GM19035 (cell line): ENCODE measurements around the gene DMD.
"Not testable (repeated sequence)": the region's sequence is repeated elsewhere in the genome, so short reads cannot be mapped to it uniquely, and the experiment has no call there.

Experiments
- ATAC-seq: cut with Tn5 transposase; IDR thresholded peaks from one replicate; pipeline ENCODE4 v1.9.1; 2021; ENCODE audit not compliant: unreplicated experiment

DMD gene

GRCh38 chrX:31653422-31653821 lies 1557.9 kb downstream of the DMD start:
- ATAC-seq, result no peak

GRCh38 chrX:31652650-31653049 lies 1558.7 kb downstream of the DMD start:
- ATAC-seq, result no peak

GRCh38 chrX:31649201-31649600 lies 1562.1 kb downstream of the DMD start:
- ATAC-seq, result no peak

DNA sequence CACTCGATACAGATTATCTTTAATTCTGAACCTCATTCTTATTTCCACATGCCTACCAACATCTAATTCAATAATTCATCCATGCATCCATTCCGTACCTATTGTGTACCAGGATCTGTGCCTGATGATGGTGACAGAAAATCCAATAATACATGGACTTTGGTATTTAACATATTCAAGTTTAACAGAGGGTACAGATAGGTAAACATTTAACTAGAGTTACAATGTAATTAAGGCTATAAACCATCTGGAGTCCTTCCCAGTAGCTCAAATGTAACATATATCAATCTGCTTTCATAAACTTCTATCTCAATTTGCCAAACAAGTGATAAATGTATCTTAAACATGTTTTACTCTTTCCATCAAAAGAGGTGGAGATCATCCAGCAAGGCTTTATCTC lies 1578.0 kb downstream of the DMD start:
- no peak for ATAC-seq

DNA sequence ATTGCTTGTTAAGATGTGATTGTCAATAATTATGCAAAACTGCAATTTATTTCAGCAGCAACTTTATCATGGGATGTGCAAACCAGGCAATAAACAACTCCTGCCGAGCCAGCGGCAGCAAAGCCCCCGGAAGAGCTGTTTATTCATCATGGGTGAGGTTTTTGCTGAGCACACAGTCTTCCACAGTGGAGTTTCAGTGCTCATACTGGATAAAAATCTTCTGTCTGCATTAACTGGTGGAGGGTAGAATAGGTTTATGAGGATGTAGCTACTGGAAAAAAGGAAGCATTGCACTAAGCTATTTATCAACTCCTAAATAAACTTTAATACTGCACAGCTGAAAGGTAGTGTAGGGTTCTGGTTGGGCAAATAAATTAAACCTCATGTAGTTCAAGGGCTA lies 1582.2 kb downstream of the DMD start:
- no peak for ATAC-seq

- ATAC-seq, result no peak
Measured at GRCh38 chrX:31609130-31609529, 1602.2 kb downstream of the DMD start.

- no peak for ATAC-seq
Measured at GRCh38 chrX:31608638-31609037, 1602.7 kb downstream of the DMD start.

GRCh38 chrX:31606771-31607170 lies 1604.6 kb downstream of the DMD start:
- no peak for ATAC-seq

DNA sequence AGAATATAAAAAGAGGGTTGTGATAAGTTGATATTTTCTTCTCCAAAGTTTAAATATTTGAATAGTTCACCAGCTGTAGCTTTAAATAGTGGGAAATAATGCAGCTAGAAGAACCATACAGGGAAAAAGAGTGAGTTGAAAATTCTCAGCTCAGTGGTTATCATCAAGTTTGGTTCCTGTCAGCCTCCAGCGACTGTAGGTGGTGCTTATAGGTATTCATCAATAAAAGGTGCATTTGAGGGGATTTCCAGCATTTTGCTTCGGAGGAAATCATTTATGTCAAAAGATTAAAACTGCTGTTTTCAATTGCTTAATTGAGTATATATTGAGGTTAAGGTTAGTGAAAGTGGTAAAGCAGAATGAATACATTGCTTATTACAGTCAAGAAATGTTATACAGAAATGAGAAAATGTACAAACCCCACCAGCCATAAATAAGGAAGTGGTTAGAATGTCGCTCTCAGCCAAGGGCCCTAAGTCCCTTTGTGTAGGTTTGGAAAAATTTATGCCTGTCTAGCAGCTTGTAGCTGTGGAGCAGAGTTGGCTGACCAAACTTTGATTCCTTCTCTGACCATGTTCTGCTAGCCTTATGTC lies 1606.6 kb downstream of the DMD start:
- ATAC-seq, result no peak

DNA sequence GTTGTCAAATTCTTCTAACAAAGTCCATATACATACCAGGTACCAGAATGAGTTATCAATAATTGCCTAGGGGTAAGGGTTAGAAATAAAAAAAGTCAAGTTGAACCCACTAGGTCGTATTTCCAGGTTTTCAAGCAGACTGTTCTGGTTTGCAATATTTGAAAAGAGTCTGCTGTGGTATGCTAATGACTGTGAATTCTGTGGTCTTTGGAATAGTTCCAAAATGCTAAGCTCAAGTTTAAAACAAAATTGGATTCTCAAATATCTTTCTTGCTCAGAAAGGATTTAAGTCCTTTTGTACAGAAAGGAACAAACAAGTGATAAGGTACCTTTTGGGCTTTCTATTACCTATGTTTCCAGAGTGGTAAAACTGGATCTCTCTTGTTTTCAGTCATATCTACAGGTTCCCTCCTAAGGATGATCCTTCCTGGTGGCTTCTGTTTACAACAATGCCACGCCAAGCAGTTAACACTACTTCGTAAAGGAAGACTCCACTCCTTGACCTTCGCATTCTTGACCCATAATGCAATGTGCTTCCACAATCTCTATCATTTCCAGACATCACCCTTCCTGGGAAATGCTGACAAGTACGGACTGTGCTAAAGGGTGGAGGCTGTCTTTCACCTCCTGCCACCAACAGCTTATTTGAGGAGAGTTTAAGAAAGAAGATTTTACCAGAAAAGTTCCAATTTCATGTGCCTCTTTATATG lies 1607.8 kb downstream of the DMD start:
- ATAC-seq, result no peak

DNA sequence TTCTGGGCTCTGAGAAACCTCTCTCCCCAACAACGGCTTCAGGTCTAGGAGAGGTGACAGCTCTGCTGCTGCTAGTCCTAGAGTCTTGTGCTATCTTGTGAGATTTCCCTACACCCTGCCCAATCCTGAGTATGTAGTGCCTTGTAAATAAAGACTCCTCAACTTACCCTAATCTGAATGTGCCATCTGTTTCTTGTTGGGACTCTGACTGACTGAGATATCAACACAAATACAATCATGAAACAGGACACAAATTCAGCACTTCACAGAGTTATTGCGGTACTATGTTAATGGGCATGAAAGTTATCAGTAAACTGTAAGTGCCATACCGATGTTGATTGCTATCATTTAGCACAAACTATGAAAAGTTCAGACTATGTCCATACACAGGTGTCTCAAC lies 1610.5 kb downstream of the DMD start:
- ATAC-seq, result no peak

DNA sequence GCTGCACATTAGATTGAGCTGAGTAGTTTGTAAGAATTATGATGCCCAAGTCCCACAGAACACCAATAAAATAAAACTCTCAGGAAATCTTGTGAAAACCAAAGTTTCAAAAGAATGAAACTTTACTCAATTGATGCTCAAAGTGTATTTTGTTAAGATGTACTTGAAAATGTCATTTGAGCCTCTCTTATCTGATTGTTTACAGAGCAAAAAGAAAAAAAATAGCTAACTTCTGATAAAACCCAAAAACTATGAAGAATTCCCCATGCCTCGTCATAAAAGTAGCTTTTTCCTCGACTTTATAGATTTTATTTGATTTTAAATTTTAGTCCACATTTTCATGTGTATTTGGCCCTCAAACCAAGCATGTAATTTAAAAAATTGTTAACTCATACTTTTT lies 1618.0 kb downstream of the DMD start:
- ATAC-seq, result no peak

- no peak for ATAC-seq
Measured at GRCh38 chrX:31591355-31591754, 1620.0 kb downstream of the DMD start.

- ATAC-seq, result no peak
Measured at GRCh38 chrX:31590581-31591114, 1620.7 kb downstream of the DMD start.

DNA sequence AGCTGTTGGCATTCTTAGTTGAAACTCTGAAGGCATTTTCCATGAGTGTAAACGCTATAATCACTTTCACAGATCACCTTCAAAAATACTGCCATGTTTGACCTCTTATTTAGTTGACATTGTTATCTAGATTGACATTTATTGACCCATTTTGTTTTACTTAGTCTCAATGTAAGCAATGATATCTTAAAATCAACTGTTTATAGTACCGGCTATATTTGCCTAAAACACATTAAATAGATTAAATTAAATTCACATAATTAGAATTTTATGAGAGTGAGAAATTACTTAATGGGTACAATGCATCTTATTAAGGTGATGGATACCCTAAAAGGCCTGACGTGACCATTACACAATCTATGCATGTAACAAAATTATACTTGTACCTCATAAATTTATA lies 1621.8 kb downstream of the DMD start:
- no peak for ATAC-seq

DNA sequence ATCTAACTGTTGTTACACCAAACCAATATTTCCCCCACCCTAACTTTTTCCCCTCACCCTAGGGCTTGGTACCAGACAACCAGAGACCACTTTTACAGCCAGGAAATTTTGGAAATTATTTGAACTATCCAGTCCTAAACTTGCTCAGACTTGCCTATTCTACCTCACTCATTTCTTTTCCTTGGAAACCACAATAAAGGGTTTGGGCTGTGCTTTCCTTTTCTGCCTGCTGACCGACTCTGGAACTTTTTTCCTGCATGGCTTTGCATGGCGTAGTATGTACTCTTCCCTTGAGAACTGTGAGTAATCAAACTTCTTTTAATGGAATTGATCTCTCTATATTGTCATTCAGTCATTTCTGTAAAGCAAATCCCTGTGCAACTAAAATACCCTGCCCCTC lies 1623.0 kb downstream of the DMD start:
- ATAC-seq, result no peak

- not testable (repeated sequence) for ATAC-seq
Measured at GRCh38 chrX:31583892-31584291, 1627.5 kb downstream of the DMD start.

- ATAC-seq, result no peak
Measured at GRCh38 chrX:31580726-31581125, 1630.6 kb downstream of the DMD start.

DNA sequence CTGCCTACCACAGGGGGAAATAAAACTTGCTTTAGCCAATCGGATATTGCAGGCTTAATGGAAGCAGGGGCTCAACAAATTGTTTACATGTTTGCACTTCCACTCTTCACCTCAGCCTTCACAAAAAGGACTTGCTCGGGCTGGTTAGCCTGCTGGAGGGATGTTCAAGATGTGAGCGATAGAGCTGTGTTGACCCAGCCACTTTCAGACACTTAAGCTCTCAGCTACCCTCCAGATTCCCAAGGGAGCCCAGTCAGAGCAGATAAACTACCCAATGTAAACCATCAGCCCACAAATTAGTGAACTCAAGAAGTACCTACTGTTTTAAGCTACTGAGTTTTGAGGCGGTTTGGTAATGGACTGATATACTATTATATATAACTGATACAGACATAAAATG lies 1631.1 kb downstream of the DMD start:
- no peak for ATAC-seq

DNA sequence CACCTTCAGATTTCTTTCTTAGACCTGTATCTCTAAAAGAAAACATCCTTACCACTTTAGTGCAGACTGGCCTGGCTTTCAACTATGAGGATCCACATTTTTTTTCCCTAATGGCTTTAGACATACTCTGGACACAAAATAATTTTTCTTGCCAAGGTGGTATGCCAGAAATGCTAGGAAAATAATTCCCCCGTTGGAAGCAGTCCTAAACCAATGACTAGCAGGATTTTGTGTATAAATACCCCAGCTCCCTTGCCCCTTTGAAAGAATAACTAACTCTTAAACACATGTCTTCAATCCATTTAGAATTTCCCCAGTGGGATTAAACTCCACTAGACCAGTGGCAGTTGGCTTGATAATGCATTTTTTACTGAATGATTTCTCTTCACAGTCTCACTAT lies 1639.0 kb downstream of the DMD start:
- no peak for ATAC-seq

GRCh38 chrX:31570658-31571057 lies 1640.7 kb downstream of the DMD start:
- no peak for ATAC-seq

DNA sequence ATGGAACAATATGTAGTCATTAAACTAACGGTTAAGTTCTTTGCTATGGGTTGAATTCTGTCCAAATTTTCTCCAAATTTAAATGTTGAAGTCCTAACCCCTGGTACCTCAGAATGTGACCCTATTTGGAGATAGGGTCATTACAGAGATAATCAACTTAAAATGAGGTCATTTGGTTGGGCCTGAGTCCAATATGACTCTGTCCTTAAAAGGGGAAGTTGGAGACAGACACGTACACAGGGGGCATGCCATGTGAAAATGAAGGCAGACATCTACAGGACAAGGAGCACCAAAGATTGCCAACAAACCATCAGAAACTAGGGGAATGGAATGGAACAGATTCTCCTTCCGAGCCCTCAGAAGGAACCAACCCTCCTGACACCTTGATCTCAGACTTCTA lies 1647.6 kb downstream of the DMD start:
- no peak for ATAC-seq

DNA sequence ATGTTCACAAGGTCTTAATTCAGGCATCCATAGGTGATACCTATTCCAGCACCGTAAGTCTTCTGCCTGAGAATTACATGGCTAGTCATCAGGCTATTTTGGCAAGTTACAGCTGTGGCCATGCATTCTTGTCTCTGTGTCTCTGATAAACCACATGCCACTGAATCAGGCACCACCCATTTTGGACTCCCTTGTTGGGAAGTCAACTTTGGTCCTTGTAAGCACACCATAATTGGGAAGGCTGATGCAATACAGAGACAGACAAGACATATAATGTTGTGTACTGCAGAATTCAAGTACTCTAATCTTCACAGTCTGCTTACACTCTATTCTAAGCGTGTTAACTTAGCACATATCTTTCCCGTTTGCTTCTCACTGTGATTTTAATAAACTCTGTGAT lies 1655.8 kb downstream of the DMD start:
- ATAC-seq, result no peak
